IMR-90 (cell line): ENCODE results near the gene MT1E. TPM values are rescaled to one million over a fixed set of nuclear protein-coding genes. Genes with fewer than 3 reads are reported as not detected.

ENCODE experiments used
- ATAC-seq: fragments of 200-7000 bp; cut with Tn5 transposase; 2 replicates; pipeline ENCODE4 v1.9.1; 2020; ENCODE audit warnings: low read depth, mild to moderate bottlenecking, moderate library complexity
- BruUV-seq: library from RNA; stranded (reverse); fragments of 400-500 nt; replicated peaks from 2 replicates; lab custom pipeline; 2021; lab: Mats Ljungman, UMichigan
- CTCF ChIA-PET: fragments of 300-600 bp; formaldehyde crosslinking; extraction: SDS; loops from one replicate; lab custom pipeline; 2021; ENCODE audit warnings: antibody characterized with exemption; lab: Yijun Ruan, JAX
- POLR2A ChIA-PET: fragments of 300-600 bp; sonication (Branson Sonifier 250); formaldehyde crosslinking; loops from one replicate; lab custom pipeline; 2022; ENCODE audit warnings: antibody characterized with exemption; ENCODE audit not compliant: unreplicated experiment; lab: Charles Lee
- DNase-seq: peaks from one replicate; pipeline ENCODE4 v3.0.0; 2013
- H2AFZ ChIP-seq: replicated peaks from 2 replicates; pipeline ENCODE3; 2013; ENCODE audit warnings: low read length, mild to moderate bottlenecking; ENCODE audit not compliant: poor library complexity
- H2AK5ac ChIP-seq: 2 replicates; pipeline ENCODE4 v1.6.1; 2013; ENCODE audit warnings: low read depth, low read length, inconsistent platforms
- H2AK9ac ChIP-seq: replicated peaks from 2 replicates; pipeline ENCODE3; 2013; ENCODE audit warnings: mild to moderate bottlenecking, low read depth, low read length, moderate library complexity; ENCODE audit not compliant: poor library complexity
- H2BK120ac ChIP-seq: 2 replicates; pipeline ENCODE4 v1.6.1; 2013; ENCODE audit warnings: low read depth, low read length, inconsistent platforms
- H2BK15ac ChIP-seq: 3 replicates; pipeline ENCODE4 v1.6.1; 2013; ENCODE audit warnings: low read depth, low read length, inconsistent platforms
- H2BK20ac ChIP-seq: 2 replicates; pipeline ENCODE4 v1.6.1; 2013; ENCODE audit warnings: low read depth, mild to moderate bottlenecking, inconsistent platforms, low read length, moderate library complexity
- H2BK5ac ChIP-seq: 2 replicates; pipeline ENCODE4 v1.6.1; 2013; ENCODE audit warnings: mild to moderate bottlenecking, low read depth, low read length, inconsistent platforms; ENCODE audit not compliant: poor library complexity, severe bottlenecking
- H3K14ac ChIP-seq: replicated peaks from 2 replicates; pipeline ENCODE4 v1.6.1; 2013; ENCODE audit warnings: low read depth, low read length, inconsistent platforms
- H3K18ac ChIP-seq: 2 replicates; pipeline ENCODE4 v1.6.1; 2013; ENCODE audit warnings: low read depth, low read length, control low read depth
- H3K23ac ChIP-seq: 2 replicates; pipeline ENCODE4 v1.6.1; 2013; ENCODE audit warnings: low read depth, low read length, inconsistent platforms
- H3K27ac ChIP-seq: 2 replicates; pipeline ENCODE4 v1.5.1; 2013; ENCODE audit warnings: mild to moderate bottlenecking, control low read depth, low read length; ENCODE audit not compliant: insufficient read depth
- H3K27me3 ChIP-seq: 2 replicates; pipeline ENCODE4 v1.6.1; 2013; ENCODE audit warnings: low read length; ENCODE audit not compliant: control insufficient read depth, insufficient read depth
- H3K36me3 ChIP-seq: 2 replicates; pipeline ENCODE4 v1.6.1; 2013; ENCODE audit warnings: low read length, mixed read lengths; ENCODE audit not compliant: control insufficient read depth, insufficient read depth
- H3K4ac ChIP-seq: 2 replicates; pipeline ENCODE4 v1.6.1; 2013; ENCODE audit warnings: low read depth, low read length, inconsistent platforms
- H3K4me1 ChIP-seq: 2 replicates; pipeline ENCODE4 v1.6.1; 2013; ENCODE audit warnings: low read length, mixed read lengths; ENCODE audit not compliant: control insufficient read depth, insufficient read depth
- H3K4me2 ChIP-seq: 2 replicates; pipeline ENCODE4 v1.6.1; 2013; ENCODE audit warnings: low read depth, mild to moderate bottlenecking, control low read depth, low read length, moderate library complexity
- H3K4me3 ChIP-seq: 2 replicates; pipeline ENCODE4 v1.5.1; 2013; ENCODE audit warnings: low read depth, mild to moderate bottlenecking, control low read depth, low read length, moderate library complexity; ENCODE audit not compliant: insufficient read depth
- H3K56ac ChIP-seq: 2 replicates; pipeline ENCODE4 v1.6.1; 2013; ENCODE audit warnings: low read length, inconsistent platforms; ENCODE audit not compliant: insufficient read depth; ENCODE audit errors: extremely low read depth
- H3K79me1 ChIP-seq, 2 experiments: 2 replicates each; pipeline ENCODE4 v1.6.1; 2013; ENCODE audit warnings: low read length in 2 of 2, inconsistent platforms in 1 of 2, low read depth in 1 of 2
- H3K9ac ChIP-seq: 2 replicates; pipeline ENCODE4 v1.6.1; 2013; ENCODE audit warnings: low read depth, low read length, control low read depth
- H3K9me1 ChIP-seq: 2 replicates; pipeline ENCODE4 v1.6.1; 2013; ENCODE audit warnings: low read length, inconsistent platforms; ENCODE audit not compliant: insufficient read depth
- H3K9me3 ChIP-seq: 2 replicates; pipeline ENCODE4 v1.6.1; 2013; ENCODE audit warnings: low read length; ENCODE audit not compliant: control insufficient read depth, insufficient read depth
- H4K20me1 ChIP-seq: 2 replicates; pipeline ENCODE4 v1.6.1; 2013; ENCODE audit warnings: low read length, inconsistent platforms; ENCODE audit not compliant: insufficient read depth
- H4K5ac ChIP-seq: 2 replicates; pipeline ENCODE4 v1.6.1; 2013; ENCODE audit warnings: mild to moderate bottlenecking, low read depth, low read length, control low read depth
- H4K8ac ChIP-seq, 2 experiments: 2 replicates each; pipeline ENCODE4 v1.6.1; 2013; ENCODE audit warnings: low read depth in 2 of 2, low read length in 2 of 2, control low read depth in 1 of 2, inconsistent platforms in 1 of 2
- H4K91ac ChIP-seq: 2 replicates; pipeline ENCODE4 v1.6.1; 2013; ENCODE audit warnings: low read depth, low read length, inconsistent platforms; ENCODE audit not compliant: insufficient read depth
- BHLHE40 ChIP-seq: fragments of 150-350 bp; IDR thresholded peaks from 2 replicates; pipeline ENCODE4 v1.6.1; 2016; ENCODE audit warnings: mild to moderate bottlenecking, low read depth, low read length
- CHD1 ChIP-seq: IDR thresholded peaks from 2 replicates; pipeline ENCODE4 v1.6.1; 2012; ENCODE audit warnings: low read depth, low read length, improper control_type of control experiment
- MAFK ChIP-seq: IDR thresholded peaks from 2 replicates; pipeline ENCODE4 v1.6.1; 2012; ENCODE audit warnings: low read depth, low read length, improper control_type of control experiment
- MAZ ChIP-seq: IDR thresholded peaks from 2 replicates; pipeline ENCODE4 v1.6.1; 2012; ENCODE audit warnings: low read depth, mild to moderate bottlenecking, low read length, improper control_type of control experiment, moderate library complexity, borderline replicate concordance
- MXI1 ChIP-seq: IDR thresholded peaks from 2 replicates; pipeline ENCODE4 v1.6.1; 2012; ENCODE audit warnings: low read depth, mild to moderate bottlenecking, low read length, moderate library complexity, borderline replicate concordance
- POLR2A ChIP-seq: IDR thresholded peaks from 2 replicates; pipeline ENCODE4 v1.6.1; 2012; ENCODE audit warnings: mild to moderate bottlenecking, low read depth, low read length
- RAD21 ChIP-seq: IDR thresholded peaks from 2 replicates; pipeline ENCODE4 v1.6.1; 2012; ENCODE audit warnings: low read length, improper control_type of control experiment
- RCOR1 ChIP-seq: IDR thresholded peaks from 2 replicates; pipeline ENCODE4 v1.6.1; 2012; ENCODE audit warnings: mild to moderate bottlenecking, low read length, improper control_type of control experiment; ENCODE audit not compliant: insufficient replicate concordance
- RFX5 ChIP-seq: IDR thresholded peaks from 2 replicates; pipeline ENCODE4 v1.8.0; 2012; ENCODE audit warnings: low read depth, mild to moderate bottlenecking, low read length, moderate library complexity
- WGBS, 2 experiments: methylation state at CpG; one replicate each; pipeline versions ENCODE4 v1.1.5 to v1.1.7; 2013; ENCODE audit warnings: missing lambda C conversion rate in 2 of 2; ENCODE audit not compliant: insufficient read length in 1 of 2; ENCODE audit errors: extremely low coverage in 2 of 2; 5-methylcytosine and 5-hydroxymethylcytosine counted together
- dilution Hi-C: fragments of 300-500 bp; cut with HindIII; formaldehyde crosslinking; loops from one replicate; pipeline ENCODE4 v1.14.3; 2018; ENCODE audit warnings: low sequenced_read_pairs; ENCODE audit not compliant: unreplicated experiment
- in situ Hi-C: fragments of 300-500 bp; cut with MboI; formaldehyde crosslinking; loops from 3 replicates; pipeline ENCODE4 v1.14.3; 2019; ENCODE audit warnings: low sequenced_read_pairs, inconsistent platforms, mixed read lengths
- intact Hi-C: fragments of 100-400 bp; cut with micrococcal nuclease; formaldehyde crosslinking; loops from 2 replicates; pipeline ENCODE4 v1.10.0; 2022
- polyA plus RNA-seq, 3 experiments: library from polyadenylated mRNA; depleted of rRNA; stranded (reverse); fragments of >200 nt; gene quantifications; 2 replicates each; pipeline ENCODE4 v1.2.3, GENCODE V29; 2012; ENCODE audit warnings: low replicate concordance in 1 of 3
- total RNA-seq: library from RNA; depleted of rRNA; stranded (reverse); fragments of >200 nt; gene quantifications from 2 replicates; pipeline ENCODE4 v1.2.3, GENCODE V29; 2012
- TF ChIP-seq, protein P1 (sequence below): fragments of 150-350 bp; IDR thresholded peaks from 2 replicates; pipeline ENCODE4 v1.6.1; 2017; ENCODE audit warnings: mild to moderate bottlenecking, antibody characterized with exemption, low read length, low read depth
- TF ChIP-seq, protein P2 (sequence below): conservative IDR thresholded peaks from 2 replicates; pipeline ENCODE4 v1.5.1; 2012; ENCODE audit warnings: mild to moderate bottlenecking, low read depth, low read length, improper control_type of control experiment

MT1E gene
- total and polyA plus RNA-seq, 2 of the 4 experiments (the other 2 are of a cell fraction) = 137 to 821 TPM

- TF ChIP-seq MAFK (no peak), BHLHE40 (no peak)
These were observed 44.4 kb downstream of the MT1E start (continued) for GRCh38 chr16:56669840-56670619.

GRCh38 chr16:56670620-56670934 is 45.0 kb downstream of the MT1E start:
- Histone ChIP-seq H3K4me3 (no peak overlapping the region), H3K4ac (no peak overlapping the region), H4K8ac (no peak overlapping the region), H3K36me3 (no peaks in the 10 kb centered on the region), H4K91ac (no peak overlapping the region), H3K23ac (no peak overlapping the region), H3K4me2 (no peak overlapping the region), H3K18ac (no peak overlapping the region), H3K27me3 (peaks cover 53% of the 10 kb centered on the region), H2AK9ac (no peak overlapping the region), H4K5ac (no peak overlapping the region), H3K9me3 (no peaks in the 10 kb centered on the region), H3K9ac (no peak overlapping the region), H2BK15ac (no peak overlapping the region), H2BK20ac (no peak overlapping the region), H3K14ac (no peak overlapping the region), H2AFZ (no peak overlapping the region), H2BK5ac (no peak overlapping the region), H3K79me1 (no peaks in the 10 kb centered on the region), H3K9me1 (peaks cover 5% of the 10 kb centered on the region), H3K4me1 (peaks cover 13% of the 10 kb centered on the region), H2BK120ac (no peak overlapping the region), H3K27ac (no peak overlapping the region), H4K20me1 (peaks cover 4% of the 10 kb centered on the region; the same call in 1 of the 2 replicates), H3K56ac (no peak overlapping the region), H2AK5ac (no peak overlapping the region)
- in situ Hi-C loops = no loop called here
- no CpG with 5 or more reads among the region's 2 CpGs for WGBS, 2 experiments
- POLR2A ChIA-PET = interaction anchor here (0.6 to 0.7 kb wide), 2 partner anchors 44 to 179 kb away, joined by 3 read pairs; no protein-coding TSS in a partner anchor
- intact Hi-C loops = no loop called here
- CTCF ChIA-PET = no interaction called here
- dilution Hi-C loops = no loop called here
- ATAC-seq (no peak), DNase-seq (no peak)
- no peak for TF ChIP-seq RFX5
- no peak for TF ChIP-seq MAFK
- no peak for TF ChIP-seq BHLHE40
- no peak for TF ChIP-seq POLR2A
- TF ChIP-seq, protein P1, sequence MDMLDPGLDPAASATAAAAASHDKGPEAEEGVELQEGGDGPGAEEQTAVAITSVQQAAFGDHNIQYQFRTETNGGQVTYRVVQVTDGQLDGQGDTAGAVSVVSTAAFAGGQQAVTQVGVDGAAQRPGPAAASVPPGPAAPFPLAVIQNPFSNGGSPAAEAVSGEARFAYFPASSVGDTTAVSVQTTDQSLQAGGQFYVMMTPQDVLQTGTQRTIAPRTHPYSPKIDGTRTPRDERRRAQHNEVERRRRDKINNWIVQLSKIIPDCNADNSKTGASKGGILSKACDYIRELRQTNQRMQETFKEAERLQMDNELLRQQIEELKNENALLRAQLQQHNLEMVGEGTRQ = no peak
- no peak for TF ChIP-seq RCOR1
- TF ChIP-seq, protein P2, sequence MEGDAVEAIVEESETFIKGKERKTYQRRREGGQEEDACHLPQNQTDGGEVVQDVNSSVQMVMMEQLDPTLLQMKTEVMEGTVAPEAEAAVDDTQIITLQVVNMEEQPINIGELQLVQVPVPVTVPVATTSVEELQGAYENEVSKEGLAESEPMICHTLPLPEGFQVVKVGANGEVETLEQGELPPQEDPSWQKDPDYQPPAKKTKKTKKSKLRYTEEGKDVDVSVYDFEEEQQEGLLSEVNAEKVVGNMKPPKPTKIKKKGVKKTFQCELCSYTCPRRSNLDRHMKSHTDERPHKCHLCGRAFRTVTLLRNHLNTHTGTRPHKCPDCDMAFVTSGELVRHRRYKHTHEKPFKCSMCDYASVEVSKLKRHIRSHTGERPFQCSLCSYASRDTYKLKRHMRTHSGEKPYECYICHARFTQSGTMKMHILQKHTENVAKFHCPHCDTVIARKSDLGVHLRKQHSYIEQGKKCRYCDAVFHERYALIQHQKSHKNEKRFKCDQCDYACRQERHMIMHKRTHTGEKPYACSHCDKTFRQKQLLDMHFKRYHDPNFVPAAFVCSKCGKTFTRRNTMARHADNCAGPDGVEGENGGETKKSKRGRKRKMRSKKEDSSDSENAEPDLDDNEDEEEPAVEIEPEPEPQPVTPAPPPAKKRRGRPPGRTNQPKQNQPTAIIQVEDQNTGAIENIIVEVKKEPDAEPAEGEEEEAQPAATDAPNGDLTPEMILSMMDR = no peak
- no peak for TF ChIP-seq MXI1
- TF ChIP-seq MAZ = no peak
- TF ChIP-seq RAD21 = no peak
- TF ChIP-seq CHD1 = no peak
- BruUV-seq = no TSS peak
